HepG2 (cell line): ENCODE measurements around the gene SEMA3B. TPM values are rescaled to one million over a fixed set of nuclear protein-coding genes. Genes with fewer than 3 reads are reported as not detected.

Source experiments
- ATAD3A ChIP-seq: sonication (generic); formaldehyde crosslinking; IDR thresholded peaks from 2 replicates; pipeline ENCODE4 v1.4.0; 2020; ENCODE audit warnings: missing genetic modification reagents
- CENPT ChIP-seq: sonication (generic); formaldehyde crosslinking; IDR thresholded peaks from 2 replicates; pipeline ENCODE4 v1.8.0; 2022; ENCODE audit warnings: low read depth, mild to moderate bottlenecking, moderate library complexity, missing genetic modification reagents
- CREBL2 ChIP-seq: sonication (generic); formaldehyde crosslinking; IDR thresholded peaks from 2 replicates; pipeline ENCODE4 v1.8.1; 2023; ENCODE audit warnings: missing genetic modification reagents, mild to moderate bottlenecking, borderline replicate concordance
- GPBP1L1 ChIP-seq: sonication (generic); formaldehyde crosslinking; IDR thresholded peaks from 2 replicates; pipeline ENCODE4 v1.5.0; 2020; ENCODE audit warnings: mild to moderate bottlenecking, missing genetic modification reagents
- MXI1 ChIP-seq: IDR thresholded peaks from 3 replicates; pipeline ENCODE4 v1.6.1; 2012; ENCODE audit warnings: low read depth, low read length, inconsistent platforms, borderline replicate concordance
- PLRG1 ChIP-seq: fragments of 450-650 bp; conservative IDR thresholded peaks from 2 replicates; pipeline ENCODE4 v1.6.1; 2016
- RNF2 ChIP-seq: fragments of 450-650 bp; conservative IDR thresholded peaks from 2 replicates; pipeline ENCODE4 v1.6.1; 2016; ENCODE audit warnings: low read depth
- TFDP1 ChIP-seq: IDR thresholded peaks from 2 replicates; pipeline ENCODE4 v1.6.1; 2016; ENCODE audit warnings: missing compliant biosample characterization, missing genetic modification reagents, borderline replicate concordance
- TGIF2 ChIP-seq: IDR thresholded peaks from 2 replicates; pipeline ENCODE4 v1.6.1; 2016; ENCODE audit warnings: control low read depth, missing compliant biosample characterization
- ZBTB20 ChIP-seq: sonication (generic); formaldehyde crosslinking; IDR thresholded peaks from 2 replicates; pipeline ENCODE4 v1.8.1; 2023; ENCODE audit warnings: missing genetic modification reagents, low read depth, mild to moderate bottlenecking, borderline replicate concordance
- ZNF180 ChIP-seq: sonication (generic); formaldehyde crosslinking; IDR thresholded peaks from 2 replicates; pipeline ENCODE4 v1.4.0; 2020; ENCODE audit warnings: low read depth, missing genetic modification reagents, borderline replicate concordance
- ZNF282 ChIP-seq: fragments of 450-650 bp; IDR thresholded peaks from 2 replicates; pipeline ENCODE4 v1.6.1; 2018; ENCODE audit not compliant: partially characterized antibody
- ZNF318 ChIP-seq: sonication (generic); formaldehyde crosslinking; IDR thresholded peaks from 2 replicates; pipeline ENCODE4 v1.4.0; 2020; ENCODE audit warnings: mild to moderate bottlenecking, missing genetic modification reagents
- ZNF382 ChIP-seq: sonication (generic); formaldehyde crosslinking; IDR thresholded peaks from 2 replicates; pipeline ENCODE4 v1.5.0; 2020; ENCODE audit warnings: missing genetic modification reagents, mild to moderate bottlenecking, borderline replicate concordance
- ZNF432 ChIP-seq: sonication (generic); formaldehyde crosslinking; IDR thresholded peaks from 2 replicates; pipeline ENCODE4 v1.5.0; 2020; ENCODE audit warnings: missing genetic modification reagents, mild to moderate bottlenecking, borderline replicate concordance
- ZNF678 ChIP-seq: sonication (generic); formaldehyde crosslinking; IDR thresholded peaks from 2 replicates; pipeline ENCODE4 v1.4.0; 2020; ENCODE audit warnings: mild to moderate bottlenecking, missing genetic modification reagents
- ZNF766 ChIP-seq: sonication (generic); formaldehyde crosslinking; IDR thresholded peaks from 2 replicates; pipeline ENCODE4 v1.5.0; 2020; ENCODE audit warnings: missing genetic modification reagents, borderline replicate concordance
- ZSCAN30 ChIP-seq: sonication (generic); formaldehyde crosslinking; IDR thresholded peaks from 2 replicates; pipeline ENCODE4 v1.5.0; 2020; ENCODE audit warnings: mild to moderate bottlenecking, missing genetic modification reagents
- polyA plus RNA-seq, 8 experiments: library from polyadenylated mRNA; depleted of rRNA in 3 of 8; stranded (reverse) in 7 of 8; unstranded in 1 of 8; fragments of >200 nt; fragmentation: Illumina TruSeq in 4 of 8; extraction: Trizol in 4 of 8; gene quantifications; 2 replicates each; pipeline versions ENCODE4 v1.2.1 to v1.2.3, GENCODE V29; 2011 to 2016; ENCODE audit warnings: low read depth in 4 of 8, missing spikeins in 1 of 8, mixed read lengths in 1 of 8; ENCODE audit not compliant: insufficient read depth in 1 of 8
- total RNA-seq, 5 experiments: library from RNA; depleted of rRNA; stranded (reverse); fragments of >200 nt; fragmentation: Illumina TruSeq; extraction: Trizol; gene quantifications; 2 replicates each; pipeline ENCODE4 v1.2.3, GENCODE V29; 2016; ENCODE audit warnings: low read depth in 1 of 5

Gene SEMA3B
- total and polyA plus RNA-seq, 2 of the 13 experiments (the other 11 are each of a cell fraction or from before 2014, with no cell fraction given): 93.2 to 158 TPM

GRCh38 chr3:50260027-50260941, 8.7 kb upstream of the SEMA3B start (continued):
- TF ChIP-seq TFDP1 (CRISPR knock-in tag) (no peak; the same call in 1 of the 2 replicates), ZNF282 (no peak), TGIF2 (CRISPR knock-in tag) (no peak), CREBL2 (CRISPR knock-in tag) (no peak), RNF2 (no peak), GPBP1L1 (CRISPR knock-in tag) (no peak), ZNF180 (CRISPR knock-in tag) (no peak), PLRG1 (no peak), ZNF382 (CRISPR knock-in tag) (no peak), CENPT (CRISPR knock-in tag) (peak; percentile 73; the same call in 1 of the 2 replicates), MXI1 (peak; percentile 69; the same call in 1 of the 3 replicates), ATAD3A (no peak), ZNF432 (no peak), ZNF766 (CRISPR knock-in tag) (peak; percentile 71; the same call in 1 of the 2 replicates), ZBTB20 (CRISPR knock-in tag) (peak; percentile 6; the same call in 1 of the 2 replicates), ZNF318 (CRISPR knock-in tag) (no peak), ZSCAN30 (CRISPR knock-in tag) (no peak), ZNF678 (no peak)
